ENCODE results near the gene SDE2. TPM values are rescaled to one million over a fixed set of nuclear protein-coding genes. Genes with fewer than 3 reads are reported as not detected.

SDE2 gene
- total RNA-seq, 4 donors from 2014 or later: 16.1 to 27.3 (median 23.6) TPM

DNA sequence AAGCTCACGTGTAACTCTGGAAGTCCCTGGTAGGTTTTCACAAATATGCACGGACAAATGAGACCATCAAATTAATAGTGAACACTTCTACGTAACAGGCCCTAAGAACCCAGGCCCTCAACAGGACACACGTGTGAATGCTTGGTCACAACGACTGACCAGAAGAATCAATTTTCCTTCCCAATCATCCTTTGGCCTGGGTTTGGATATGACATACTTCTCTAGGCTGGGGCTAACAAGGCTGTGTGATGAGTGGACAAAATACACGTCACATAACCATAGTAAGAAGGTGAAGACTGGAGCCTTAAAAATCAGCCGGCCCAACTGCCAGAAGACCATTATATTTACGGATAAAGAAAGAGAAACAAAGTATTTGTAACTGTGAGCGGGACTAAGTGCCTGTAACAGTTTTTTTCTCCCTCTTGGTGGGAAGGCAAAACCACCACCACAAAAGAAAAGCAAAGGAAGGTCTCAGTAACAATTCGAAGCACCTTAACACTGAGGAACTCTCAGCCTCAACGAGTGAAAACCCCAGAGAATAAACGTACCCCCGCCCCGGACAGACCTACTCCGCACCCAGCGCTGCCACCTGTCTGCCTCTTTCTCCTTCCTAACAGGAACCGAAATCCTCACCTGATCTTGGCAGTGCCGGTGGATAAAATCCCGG lies 450 bp downstream of the SDE2 start:
- no peak for TF ChIP-seq CTCF (IDR thresholded peaks at IDR 0.05; ENCODE audit: low read depth)

GRCh38 chr1:225996946-225997545 lies 2.1 kb downstream of the SDE2 start:
- no peak for TF ChIP-seq CTCF (IDR thresholded peaks at IDR 0.05; ENCODE audit: low read depth)

DNA sequence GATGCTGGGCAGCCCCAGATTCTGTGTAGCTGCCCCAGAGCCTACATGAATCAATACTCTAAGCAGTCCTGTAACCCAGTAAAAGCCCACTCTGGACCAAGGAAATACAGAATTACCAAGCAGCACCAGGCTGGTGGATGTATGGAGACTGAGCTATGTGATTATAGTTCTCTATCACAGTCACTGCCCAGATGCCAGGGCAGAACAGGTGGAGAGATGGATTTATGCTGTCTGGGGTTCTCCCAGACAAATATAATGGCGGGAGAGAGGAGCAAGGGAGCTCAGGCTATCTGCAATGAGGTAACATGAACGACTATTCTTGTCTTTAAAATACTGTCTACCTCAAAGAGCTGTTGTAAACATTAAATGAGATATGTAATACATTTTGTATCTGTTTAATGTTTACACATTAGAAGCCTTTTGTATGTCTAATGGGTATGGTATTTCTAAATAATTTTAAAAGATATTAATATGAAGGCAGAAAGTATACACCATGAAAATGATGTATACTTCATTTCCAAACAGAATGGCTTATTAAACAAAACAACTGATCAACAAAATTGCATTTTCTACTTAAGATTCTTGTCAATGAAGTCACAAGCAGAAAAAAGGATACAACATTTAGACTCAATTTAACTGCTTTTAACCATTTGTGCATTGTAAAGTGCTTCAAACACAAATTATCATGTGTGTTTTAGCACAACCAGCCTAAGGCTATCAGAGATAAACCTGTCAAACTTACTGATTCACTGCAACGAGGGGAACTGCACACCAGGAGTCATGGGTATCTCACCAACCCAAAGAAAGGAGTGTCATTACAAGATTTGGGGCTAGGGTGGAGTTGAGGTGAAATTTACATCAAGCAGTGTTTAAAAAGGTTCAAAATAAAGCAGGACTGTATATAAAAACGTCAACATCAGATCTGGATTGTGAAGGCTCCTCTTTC lies 3.0 kb downstream of the SDE2 start:
- TF ChIP-seq CTCF (IDR thresholded peaks at IDR 0.05; ENCODE audit: low read depth): no peak

DNA sequence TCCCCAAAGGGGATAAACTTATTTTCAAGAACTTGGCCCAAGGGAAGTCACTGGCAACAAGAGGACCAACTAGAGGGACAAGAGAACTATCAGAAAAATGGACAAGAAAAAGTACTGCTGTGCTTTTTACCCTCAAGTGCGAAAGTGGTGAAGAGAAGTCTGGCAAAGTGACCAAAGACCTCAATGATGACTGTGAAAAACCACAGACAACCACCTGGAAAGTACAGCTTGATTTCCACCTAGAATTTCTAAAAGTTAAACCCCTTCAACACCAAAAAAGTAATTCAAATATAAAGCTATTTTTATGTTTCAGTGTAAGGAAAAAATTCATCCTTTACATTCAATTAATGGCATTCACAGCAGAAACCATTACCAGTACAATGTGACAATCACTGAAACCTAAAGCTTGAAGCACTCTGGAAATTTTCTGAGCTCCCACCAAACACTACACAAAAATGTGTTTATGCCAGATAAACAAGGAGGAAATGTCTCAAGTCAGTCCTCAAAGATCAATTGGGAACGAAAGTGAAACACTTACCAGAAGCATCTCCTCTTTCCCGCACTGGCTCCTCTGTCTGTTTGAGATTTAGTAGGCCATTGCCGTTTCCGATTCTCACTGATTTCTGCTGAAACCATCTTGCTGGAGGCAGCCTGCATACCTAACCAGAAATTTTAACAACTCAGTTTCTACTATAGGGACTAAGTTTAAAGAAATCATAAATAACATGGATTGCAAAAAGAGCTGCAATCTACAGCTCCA lies 8.3 kb downstream of the SDE2 start:
- no peak for TF ChIP-seq CTCF (IDR thresholded peaks at IDR 0.05; ENCODE audit: low read depth)

GRCh38 chr1:225987491-225988316 lies 11.4 kb downstream of the SDE2 start:
- TF ChIP-seq CTCF (IDR thresholded peaks at IDR 0.05; ENCODE audit: low read depth): no peak

DNA sequence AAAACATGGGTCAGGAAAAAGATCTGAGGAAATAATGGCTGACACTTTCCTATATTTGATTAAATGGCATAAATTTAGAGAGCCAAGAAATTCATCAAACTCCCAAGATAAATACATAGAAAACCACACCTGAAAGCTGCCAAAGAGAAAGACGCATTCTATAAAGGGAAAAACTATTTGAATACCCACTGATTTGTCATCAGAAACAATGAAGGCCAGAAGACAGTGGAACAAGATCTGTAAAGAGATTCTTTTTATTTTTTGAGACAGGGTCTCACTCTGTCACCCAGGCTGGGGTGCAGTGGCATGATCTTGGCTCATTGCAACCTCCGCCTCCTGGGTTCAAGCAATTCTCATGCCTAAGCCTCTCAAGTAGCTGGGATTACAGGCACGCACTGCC lies 17.4 kb downstream of the SDE2 start:
- no peak for TF ChIP-seq CTCF (IDR thresholded peaks at IDR 0.05; ENCODE audit: low read depth)
